K562 (cell line): Measurements from ENCODE around the gene PHF14. TPM values are rescaled to one million over a fixed set of nuclear protein-coding genes. Genes with fewer than 3 reads are reported as not detected.

Experiments used
- ATAC-seq: fragments of 200-7000 bp; cut with Tn5 transposase; 3 replicates; pipeline ENCODE4 v1.9.1; 2020; ENCODE audit warnings: moderate library complexity
- BruUV-seq: library from RNA; stranded (reverse); fragments of 400-500 nt; replicated peaks from 2 replicates; lab custom pipeline; 2021; lab: Mats Ljungman, UMichigan
- CTCF ChIA-PET: fragments of 300-600 bp; formaldehyde crosslinking; extraction: SDS; loops from one replicate; lab custom pipeline; 2021; ENCODE audit warnings: low intra/inter-chr PET ratio; lab: Yijun Ruan, JAX
- POLR2A ChIA-PET: fragments of 300-600, 350-650 bp; sonication (Branson Sonifier 250); formaldehyde crosslinking; extraction: SDS; loops from one replicate; lab custom pipeline; 2021; ENCODE audit warnings: antibody characterized with exemption, inconsistent platforms; lab: Yijun Ruan, JAX
- DNase-seq, 4 experiments: peaks; one replicate each; pipeline versions ENCODE4 v3.0.0 to v3.0.0-alpha.2; 2011 to 2018; ENCODE audit warnings: low spot score in 3 of 4, mixed read lengths in 3 of 4; ENCODE audit errors: extremely low read depth in 1 of 4
- FAIRE-seq: peaks from 2 replicates; lab custom pipeline; 2011; peaks lifted over from hg19 to GRCh38; lab: Jason Lieb, UNC
- H2AFZ ChIP-seq: 2 replicates; pipeline ENCODE4 v1.6.0; 2011; ENCODE audit warnings: low read depth, low read length, control low read depth, inconsistent platforms
- H3K27ac ChIP-seq: fragments of 200-600 bp; 3 replicates; pipeline ENCODE4 v1.8.0; 2011; ENCODE audit warnings: low read depth, mild to moderate bottlenecking, control low read depth, inconsistent platforms, low read length, moderate library complexity, mixed read lengths; ENCODE audit errors: extremely low read depth
- H3K27me3 ChIP-seq, 2 experiments: fragments of 300-600 bp in 1 of 2; 2 replicates in 1 of 2; 3 replicates in 1 of 2; pipeline versions ENCODE4 v1.6.0 to v1.8.0; 2011; ENCODE audit warnings: inconsistent platforms in 2 of 2, low read length in 2 of 2, mild to moderate bottlenecking in 1 of 2, mixed read lengths in 1 of 2, moderate library complexity in 1 of 2; ENCODE audit not compliant: control insufficient read depth in 2 of 2, insufficient read depth in 2 of 2
- H3K36me3 ChIP-seq: fragments of 300-600 bp; 3 replicates; pipeline ENCODE4 v1.8.0; 2011; ENCODE audit warnings: mild to moderate bottlenecking, low read length, inconsistent platforms; ENCODE audit not compliant: control insufficient read depth, insufficient read depth
- H3K4me1 ChIP-seq, 2 experiments: fragments of 200-600 bp in 1 of 2; replicated peaks in 1 of 2; 2 replicates in 1 of 2; 3 replicates in 1 of 2; pipeline versions ENCODE4 v1.5.1 to v1.8.0; 2011; ENCODE audit warnings: inconsistent platforms in 2 of 2, low read length in 2 of 2, mild to moderate bottlenecking in 1 of 2, mixed read lengths in 1 of 2, moderate library complexity in 1 of 2; ENCODE audit not compliant: control insufficient read depth in 2 of 2, insufficient read depth in 2 of 2
- H3K4me2 ChIP-seq: 2 replicates; pipeline ENCODE4 v1.6.1; 2011; ENCODE audit warnings: low read length, control low read depth, inconsistent platforms, mixed read lengths; ENCODE audit not compliant: insufficient read depth
- H3K4me3 ChIP-seq: fragments of 200-600 bp; sonication (generic), shearing (Covaris generic); 2 replicates; pipeline ENCODE4 v1.5.1; 2016; ENCODE audit warnings: control low read depth, inconsistent platforms
- H3K79me2 ChIP-seq: fragments of 200-600 bp; 3 replicates; pipeline ENCODE4 v1.8.0; 2011; ENCODE audit warnings: low read length, inconsistent platforms; ENCODE audit not compliant: control insufficient read depth, insufficient read depth
- H3K9ac ChIP-seq, 2 experiments: 2 replicates each; pipeline versions ENCODE4 v1.6.0 to v1.6.1; 2011; ENCODE audit warnings: low read depth in 2 of 2, low read length in 2 of 2, control low read depth in 1 of 2, inconsistent platforms in 1 of 2, mild to moderate bottlenecking in 1 of 2, mixed read lengths in 1 of 2; ENCODE audit not compliant: insufficient read depth in 1 of 2
- H3K9me1 ChIP-seq: one replicate; pipeline ENCODE4 v1.6.0; 2011; ENCODE audit warnings: inconsistent platforms, mild to moderate bottlenecking, low read length, moderate library complexity; ENCODE audit not compliant: control insufficient read depth, insufficient read depth
- H3K9me3 ChIP-seq: replicated peaks from 2 replicates; pipeline ENCODE4 v1.5.1; 2011; ENCODE audit warnings: low read depth, low read length, inconsistent platforms; ENCODE audit not compliant: control insufficient read depth, insufficient read depth
- H4K20me1 ChIP-seq: replicated peaks from 2 replicates; pipeline ENCODE4 v1.6.1; 2011; ENCODE audit warnings: low read length, inconsistent platforms, mixed read lengths; ENCODE audit not compliant: control insufficient read depth, insufficient read depth
- AFF1 ChIP-seq, 2 experiments: fragments of 450-650 bp; IDR thresholded peaks; 2 replicates each; pipeline ENCODE4 v1.6.1; 2018; ENCODE audit warnings: mild to moderate bottlenecking in 2 of 2, low read depth in 1 of 2; ENCODE audit not compliant: partially characterized antibody in 2 of 2
- ARHGAP35 ChIP-seq: fragments of 450-650 bp; IDR thresholded peaks from 2 replicates; pipeline ENCODE4 v1.6.1; 2018; ENCODE audit not compliant: partially characterized antibody
- BMI1 ChIP-seq: fragments of 150-350 bp; IDR thresholded peaks from 2 replicates; pipeline ENCODE4 v1.6.1; 2014; ENCODE audit warnings: low read length
- FOXA3 ChIP-seq, 2 experiments: fragments of 450-650 bp in 1 of 2; sonication (generic) in 1 of 2; formaldehyde crosslinking; IDR thresholded peaks in 1 of 2; conservative IDR thresholded peaks in 1 of 2; 2 replicates each; pipeline versions ENCODE4 v1.4.0 to v1.8.0; 2020 to 2022; ENCODE audit warnings: mild to moderate bottlenecking in 2 of 2, missing genetic modification reagents in 1 of 2
- FOXO4 ChIP-seq: fragments of 450-650 bp; formaldehyde crosslinking; IDR thresholded peaks from 2 replicates; pipeline ENCODE4 v1.4.0; 2020; ENCODE audit warnings: mild to moderate bottlenecking, moderate library complexity
- GTF3C2 ChIP-seq: IDR thresholded peaks from 3 replicates; pipeline ENCODE4 v1.6.1; 2011; ENCODE audit warnings: borderline replicate concordance, mild to moderate bottlenecking, moderate library complexity; ENCODE audit not compliant: insufficient read length; ENCODE audit errors: extremely low read depth
- NR4A1 ChIP-seq, 2 experiments: fragments of 250-450 bp in 1 of 2; fragments of 450-650 bp in 1 of 2; sonication (Bioruptor Pico) in 1 of 2; IDR thresholded peaks; 2 replicates each; pipeline versions ENCODE4 v1.4.0 to v1.6.1; 2016 to 2020; ENCODE audit warnings: mild to moderate bottlenecking in 2 of 2, missing compliant biosample characterization in 1 of 2, missing genetic modification characterization in 1 of 2, moderate library complexity in 1 of 2
- SMARCA5 ChIP-seq: fragments of 450-650 bp; IDR thresholded peaks from 2 replicates; pipeline ENCODE4 v1.6.1; 2016
- STAT6 ChIP-seq: sonication (generic); formaldehyde crosslinking; IDR thresholded peaks from 2 replicates; pipeline ENCODE4 v1.8.1; 2023; ENCODE audit warnings: mild to moderate bottlenecking, missing genetic modification reagents
- ZFX ChIP-seq: sonication (generic); formaldehyde crosslinking; IDR thresholded peaks from 2 replicates; pipeline ENCODE4 v1.8.0; 2022; ENCODE audit warnings: mild to moderate bottlenecking, missing genetic modification reagents, moderate library complexity
- in situ Hi-C: fragments of 300-500 bp; cut with MboI; formaldehyde crosslinking; loops from 4 replicates; pipeline ENCODE4 v1.15.0; 2018; ENCODE audit warnings: inconsistent platforms, mixed read lengths
- intact Hi-C: fragments of 100-400 bp; cut with micrococcal nuclease; formaldehyde crosslinking; loops from 2 replicates; pipeline ENCODE4 v1.14.2; 2022
- polyA plus RNA-seq, 8 experiments: library from polyadenylated mRNA; depleted of rRNA in 4 of 8; stranded (reverse) in 5 of 8; unstranded in 3 of 8; fragments of >200 nt; fragmentation: Nextera tagmentation in 2 of 8; fragmentation: Illumina TruSeq in 1 of 8; extraction: Ambion mirVana in 2 of 8; extraction: Trizol in 1 of 8; gene quantifications; 2 replicates each; pipeline versions ENCODE4 v1.2.1 to v1.2.3, GENCODE V29; 2011 to 2014; ENCODE audit warnings: inconsistent platforms in 1 of 8, missing spikeins in 1 of 8
- total RNA-seq, 7 experiments: library from RNA; depleted of rRNA in 6 of 7; stranded (reverse); fragments of >200 nt in 6 of 7; fragmentation: Illumina TruSeq in 2 of 7; extraction: Trizol in 2 of 7; gene quantifications; 2 replicates each; pipeline versions ENCODE4 v1.2.1 to v1.2.3, GENCODE V29; 2011 to 2021; ENCODE audit warnings: low replicate concordance in 1 of 7

PHF14 gene
- total and polyA plus RNA-seq, 9 of the 15 experiments (the other 6 are each of a cell fraction or from before 2014, with no cell fraction given) = 27.5 to 67.6 (median 41.4) TPM

GRCh38 chr7:11062110-11062509, 88.4 kb downstream of the PHF14 start:
- in situ Hi-C loops (no loop called here), intact Hi-C loops (no loop called here)
- ATAC-seq (no peak), FAIRE-seq (no peak), DNase-seq (no peak)
- peaks cover 17% of the 10 kb centered on the region for H3K36me3 ChIP-seq
- BruUV-seq = no TSS peak
- ChIA-PET CTCF (no interaction called here), POLR2A (no interaction called here)
- no peaks in the 10 kb centered on the region for H4K20me1 ChIP-seq
- H3K79me2 ChIP-seq = no peaks in the 10 kb centered on the region
- H3K27ac ChIP-seq = no peak overlapping the region
- H3K9ac ChIP-seq = no peak overlapping the region
- H2AFZ ChIP-seq = no peak overlapping the region
- no peak overlapping the region for H3K4me2 ChIP-seq
- no peaks in the 10 kb centered on the region for H3K9me1 ChIP-seq
- no peak overlapping the region for H3K4me3 ChIP-seq
- H3K4me1 ChIP-seq = no peaks in the 10 kb centered on the region
- H3K9me3 ChIP-seq = no peaks in the 10 kb centered on the region
- no peaks in the 10 kb centered on the region for H3K27me3 ChIP-seq
- TF ChIP-seq SMARCA5 (no peak), AFF1 (IDR thresholded peaks at IDR 0.05; ENCODE audit: low read depth in 1 of 2, partially characterized antibody in 2 of 2) (no peak), ARHGAP35 (no peak), GTF3C2 (no peak), STAT6 (CRISPR knock-in tag) (no peak), FOXO4 (CRISPR knock-in tag) (no peak), ZFX (no peak), BMI1 (no peak), NR4A1 (CRISPR knock-in tag; IDR thresholded peaks at IDR 0.05) (no peak), NR4A1 (tag; IDR thresholded peaks at IDR 0.05) (no peak), FOXA3 (CRISPR knock-in tag; conservative IDR thresholded peaks at IDR 0.05 in 1 of 2, IDR thresholded peaks at IDR 0.05 in 1 of 2) (no peak)
